ENCODE data around the gene SRA1. TPM values are rescaled to one million over a fixed set of nuclear protein-coding genes. Genes with fewer than 3 reads are reported as not detected.

The SRA1 gene
- total and polyA plus RNA-seq, 2 of the 4 experiments (the other 2 are of a cell fraction): 52.9 to 54.8 TPM

- no peaks in the 10 kb centered on the region; the same call in 1 of the 2 replicates for H3K27me3 ChIP-seq (ENCODE audit: control insufficient read depth, insufficient read depth, low read length)
- H3K27ac ChIP-seq (ENCODE audit: insufficient read depth, low read length): no peak overlapping the region
- no peak for ATAC-seq (ENCODE audit: low read depth)
- no peak overlapping the region for H2BK5ac ChIP-seq (ENCODE audit: low read depth, low read length, poor library complexity, severe bottlenecking)
- no peaks in the 10 kb centered on the region for H4K20me1 ChIP-seq (ENCODE audit: insufficient read depth, low read length)
- no peak for TF ChIP-seq MAFK (IDR thresholded peaks at IDR 0.05; ENCODE audit: low read depth, low read length)
- no peak for TF ChIP-seq CTCF (conservative IDR thresholded peaks at IDR 0.05; ENCODE audit: low read depth, low read length)
- TF ChIP-seq RFX5 (IDR thresholded peaks at IDR 0.05; ENCODE audit: low read depth, low read length): no peak
- TF ChIP-seq CHD1 (IDR thresholded peaks at IDR 0.05; ENCODE audit: low read depth, low read length): no peak
- no peak for TF ChIP-seq ELK1 (IDR thresholded peaks at IDR 0.05; ENCODE audit: borderline replicate concordance, low read depth, low read length)
- TF ChIP-seq BHLHE40 (IDR thresholded peaks at IDR 0.05; ENCODE audit: low read depth, low read length): no peak
- no peak for TF ChIP-seq CEBPB (IDR thresholded peaks at IDR 0.05; ENCODE audit: low read depth, low read length)
- no peak for TF ChIP-seq RCOR1 (IDR thresholded peaks at IDR 0.05; ENCODE audit: insufficient replicate concordance, low read length)
- TF ChIP-seq MAZ (IDR thresholded peaks at IDR 0.05; ENCODE audit: borderline replicate concordance, low read depth, low read length): no peak
- TF ChIP-seq NFE2L2 (IDR thresholded peaks at IDR 0.05; ENCODE audit: low read depth, low read length): no peak
- TF ChIP-seq RAD21 (IDR thresholded peaks at IDR 0.05; ENCODE audit: low read length): no peak
- TF ChIP-seq POLR2A (IDR thresholded peaks at IDR 0.05; ENCODE audit: low read depth, low read length): no peak
- TF ChIP-seq SMC3 (IDR thresholded peaks at IDR 0.05; ENCODE audit: low read depth, low read length): no peak
- no peak for TF ChIP-seq MXI1 (IDR thresholded peaks at IDR 0.05; ENCODE audit: borderline replicate concordance, low read depth, low read length)
- TF ChIP-seq FOS (IDR thresholded peaks at IDR 0.05; ENCODE audit: low read depth, low read length): no peak
- no peak for TF ChIP-seq USF2 (IDR thresholded peaks at IDR 0.05; ENCODE audit: low read depth, low read length)
- H3K4me3 ChIP-seq (ENCODE audit: insufficient read depth, low read depth, low read length): no peak overlapping the region
- H2AK9ac ChIP-seq (replicated peaks; ENCODE audit: low read depth, low read length, poor library complexity): peak overlapping the region; percentile 55
- no peak overlapping the region for H4K8ac ChIP-seq (ENCODE audit: low read depth in 2 of 2, low read length in 2 of 2)
- H2AK5ac ChIP-seq (ENCODE audit: low read depth, low read length): peak overlapping the region; percentile 67; the same call in 1 of the 2 replicates
- H3K79me1 ChIP-seq (ENCODE audit: low read depth in 1 of 2, low read length in 2 of 2): no peaks in the 10 kb centered on the region
- H2BK15ac ChIP-seq (ENCODE audit: low read depth, low read length): no peak overlapping the region
- no peaks in the 10 kb centered on the region for H3K36me3 ChIP-seq (ENCODE audit: control insufficient read depth, insufficient read depth, low read length)
- no peak overlapping the region for H2BK20ac ChIP-seq (ENCODE audit: low read depth, low read length)
- BruUV-seq (replicated peaks): no TSS peak
- CTCF ChIA-PET: interaction anchor here (1.1 kb wide), 1 partner anchor 13 kb away, joined by 4 read pairs; no protein-coding TSS in a partner anchor
- peaks cover 12% of the 10 kb centered on the region for H3K4me1 ChIP-seq (ENCODE audit: control insufficient read depth, insufficient read depth, low read length)
- no CpG with 5 or more reads among the region's 7 CpGs for WGBS, 2 experiments (ENCODE audit: extremely low coverage in 2 of 2, insufficient read length in 1 of 2)
- intact Hi-C loops (cut with micrococcal nuclease): no loop called here
- H3K23ac ChIP-seq (ENCODE audit: low read depth, low read length): no peak overlapping the region
- H2BK120ac ChIP-seq (ENCODE audit: low read depth, low read length): no peak overlapping the region
- no peaks in the 10 kb centered on the region for H3K9me3 ChIP-seq (ENCODE audit: control insufficient read depth, insufficient read depth, low read length)
- H3K18ac ChIP-seq (ENCODE audit: low read depth, low read length): no peak overlapping the region
- H3K9ac ChIP-seq (ENCODE audit: low read depth, low read length): no peak overlapping the region
- H3K4me2 ChIP-seq (ENCODE audit: low read depth, low read length): no peak overlapping the region
- H4K5ac ChIP-seq (ENCODE audit: low read depth, low read length): no peak overlapping the region
- no peak for DNase-seq
- 0 out of 2 replicates have a peak overlapping the region, but pooled peaks have one; percentile 50 for H3K4ac ChIP-seq (ENCODE audit: low read depth, low read length)
- no peak overlapping the region for H2AFZ ChIP-seq (replicated peaks; ENCODE audit: low read length, poor library complexity)
- POLR2A ChIA-PET (ENCODE audit: unreplicated experiment): no interaction called here
- no peaks in the 10 kb centered on the region for H3K9me1 ChIP-seq (ENCODE audit: insufficient read depth, low read length)
- no peak overlapping the region for H4K91ac ChIP-seq (ENCODE audit: insufficient read depth, low read depth, low read length)
- H3K56ac ChIP-seq (ENCODE audit: extremely low read depth, insufficient read depth, low read length): no peak overlapping the region
- dilution Hi-C loops (cut with HindIII; ENCODE audit: low sequenced_read_pairs, unreplicated experiment): no loop called here
- H3K14ac ChIP-seq (replicated peaks; ENCODE audit: low read depth, low read length): no peak overlapping the region
- in situ Hi-C loops (cut with MboI; ENCODE audit: low sequenced_read_pairs): no loop called here
Observed at GRCh38 chr5:140590861-140591260, 33.6 kb upstream of the SRA1 start.

All from IMR-90 (cell line).